GM12872 (cell line): Measurements from ENCODE around the gene CLMP.

Source experiments
- CTCF ChIP-seq: IDR thresholded peaks from 3 replicates; pipeline ENCODE4 v1.5.1; 2011; ENCODE audit warnings: low read depth, mild to moderate bottlenecking, low read length, moderate library complexity; ENCODE audit not compliant: insufficient read depth

Gene CLMP

DNA sequence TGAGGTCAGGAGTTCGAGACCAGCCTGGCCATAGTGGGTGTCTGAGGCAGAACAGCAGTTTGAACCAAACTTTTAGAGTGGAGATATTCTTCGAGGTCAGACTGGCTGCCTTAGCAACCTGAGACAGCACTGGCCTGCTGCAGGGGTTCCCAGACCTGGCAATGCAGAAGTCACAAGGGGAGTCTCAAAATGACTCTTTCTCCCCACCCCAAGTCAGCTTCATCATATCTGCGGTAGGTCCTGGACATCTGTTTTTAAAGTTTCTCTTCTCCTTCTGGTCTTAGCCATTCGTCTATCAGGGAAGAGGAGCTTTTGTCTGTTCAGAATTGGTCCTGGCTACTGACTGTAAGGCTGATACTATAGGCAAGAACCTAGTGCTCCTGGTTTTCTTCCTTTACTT is 14.5 kb upstream of the CLMP start:
- TF ChIP-seq CTCF = no peak

DNA sequence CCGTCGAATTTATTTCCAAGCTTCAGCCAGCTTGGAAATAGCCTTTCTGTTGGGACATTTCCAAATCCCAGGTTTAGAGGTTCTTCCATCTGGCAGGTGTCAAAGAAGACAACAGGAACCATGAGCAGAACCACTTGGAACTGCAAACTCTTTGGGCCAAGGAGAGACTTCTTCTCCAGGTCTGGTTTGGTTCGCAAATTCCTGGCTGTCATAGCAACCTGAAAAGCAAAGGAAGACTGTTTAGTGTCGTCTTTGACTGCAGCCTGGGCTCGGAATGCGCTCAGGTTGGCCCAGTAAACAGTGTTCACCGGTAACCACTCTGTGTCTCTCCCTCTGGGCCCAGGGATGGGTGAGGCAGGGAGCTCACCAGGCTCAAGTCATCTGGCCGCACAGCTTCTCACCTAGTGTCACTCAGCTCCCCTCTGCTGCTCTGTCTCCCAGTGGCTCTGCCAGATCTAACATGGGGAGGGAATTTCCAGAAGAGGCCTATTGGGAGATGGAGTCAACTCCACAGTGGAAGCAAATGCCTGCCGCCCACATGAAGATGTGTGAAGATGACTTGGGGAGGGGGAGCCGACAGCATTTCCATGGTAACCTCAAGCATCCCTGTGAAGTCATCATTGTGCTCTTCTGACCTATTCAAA is 11.9 kb upstream of the CLMP start:
- no peak for TF ChIP-seq CTCF

DNA sequence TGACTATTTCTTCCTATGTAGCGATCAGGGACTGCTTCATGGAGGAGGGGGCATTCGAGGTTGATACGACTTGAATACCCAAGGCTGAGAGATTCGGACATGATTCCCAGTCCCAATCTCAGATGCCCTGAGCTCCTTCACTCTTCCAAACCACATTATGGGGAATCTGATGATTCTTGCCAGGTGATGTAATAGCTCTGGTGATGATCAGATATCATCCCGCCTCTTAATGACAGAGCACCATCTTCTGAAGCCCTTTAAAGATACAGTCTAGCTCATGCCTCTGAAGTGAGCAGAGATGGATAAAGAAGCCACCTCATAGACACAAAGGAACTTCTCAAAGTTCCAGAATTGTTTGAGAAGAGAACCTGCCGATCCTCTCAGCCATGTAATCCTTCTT is 8.9 kb upstream of the CLMP start:
- no peak for TF ChIP-seq CTCF

- no peak for TF ChIP-seq CTCF
These were observed 8.4 kb upstream of the CLMP start for GRCh38 chr11:123203471-123203870.

DNA sequence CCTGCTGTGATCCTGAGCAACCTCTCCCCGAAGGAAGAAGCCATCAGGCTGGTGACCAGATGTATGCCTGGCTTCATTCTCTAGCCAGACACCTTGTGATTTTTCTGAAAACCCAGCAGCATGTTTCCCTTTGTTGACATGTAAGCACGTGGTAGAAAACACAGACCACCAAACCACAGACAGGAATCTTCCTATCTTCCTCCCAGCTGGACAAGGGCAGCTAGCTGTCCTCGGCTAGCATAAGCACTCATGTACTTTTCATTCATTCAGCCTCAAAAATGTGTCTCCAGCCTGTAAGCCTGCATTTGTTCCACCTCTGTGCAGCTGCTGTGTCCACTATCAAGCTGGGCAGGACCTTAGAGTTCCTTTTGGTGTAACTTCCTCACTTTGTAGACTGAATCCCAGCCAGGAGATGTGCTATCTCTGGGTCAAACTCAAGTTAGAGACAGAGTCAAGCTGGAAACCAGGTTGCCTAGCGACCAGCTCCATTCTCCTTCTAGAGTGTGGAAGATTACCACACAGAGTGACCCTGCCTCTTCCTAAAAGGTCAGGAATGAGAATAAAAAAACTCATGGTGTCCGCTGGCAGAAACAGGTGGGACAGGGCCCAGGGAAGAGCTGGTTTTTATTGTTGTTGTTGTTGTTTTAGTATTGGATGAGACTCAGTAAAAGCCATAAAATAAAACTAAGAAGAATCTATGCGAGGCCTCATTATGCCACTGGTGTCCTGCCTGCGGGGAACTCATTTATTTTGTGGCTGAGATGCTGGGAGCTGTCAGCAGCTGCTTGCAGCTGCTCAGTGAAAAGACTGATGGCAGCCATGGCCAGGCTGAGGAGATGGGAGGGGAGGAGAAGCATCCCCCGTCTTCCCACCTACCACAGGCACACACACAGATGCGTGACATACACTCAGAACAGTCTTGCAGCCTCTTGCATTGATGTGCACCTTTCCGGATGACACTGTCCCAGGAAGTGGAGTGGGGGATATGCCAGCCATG is 7.4 kb upstream of the CLMP start:
- TF ChIP-seq CTCF = no peak

- TF ChIP-seq CTCF = no peak
These were observed 5.2 kb upstream of the CLMP start for GRCh38 chr11:123200264-123200663.

- no peak for TF ChIP-seq CTCF
These were observed 2.7 kb upstream of the CLMP start for GRCh38 chr11:123197711-123198110.
